Natural killer cell (primary cell): Measurements from ENCODE around the gene ADAMTSL1. TPM values are rescaled to one million over a fixed set of nuclear protein-coding genes. Genes with fewer than 3 reads are reported as not detected.

Experiments used
- ATAC-seq, 3 donors: fragments of 150-1000 bp in 2 of 3; fragments of 200-7000 bp in 1 of 3; cut with Tn5 transposase; 1 replicate in 1 of 3; 2 replicates in 2 of 3; pipeline ENCODE4 v1.10.0; 2021; ENCODE audit warnings: mild to moderate bottlenecking in 2 of 3, moderate library complexity in 2 of 3
- DNase-seq, 2 donors: peaks; one replicate each; pipeline versions ENCODE4 v3.0.0 to v3.0.0-alpha.2; 2013 to 2021; ENCODE audit warnings: mixed read lengths in 1 of 2
- H3K27ac ChIP-seq: one replicate; pipeline ENCODE4 v1.5.1; 2013; ENCODE audit warnings: mild to moderate bottlenecking, low read length
- H3K27me3 ChIP-seq: one replicate; pipeline ENCODE4 v1.6.1; 2013; ENCODE audit warnings: low read length; ENCODE audit not compliant: control insufficient read depth, insufficient read depth
- H3K36me3 ChIP-seq: one replicate; pipeline ENCODE4 v1.6.1; 2013; ENCODE audit warnings: low read length; ENCODE audit not compliant: control insufficient read depth, insufficient read depth
- H3K4me1 ChIP-seq: one replicate; pipeline ENCODE4 v1.6.1; 2013; ENCODE audit warnings: low read length; ENCODE audit not compliant: control insufficient read depth, insufficient read depth
- H3K4me3 ChIP-seq: one replicate; pipeline ENCODE4 v1.5.1; 2013; ENCODE audit warnings: low read length
- H3K9me3 ChIP-seq: one replicate; pipeline ENCODE4 v1.6.1; 2013; ENCODE audit warnings: low read length; ENCODE audit not compliant: control insufficient read depth, insufficient read depth
- H3K27ac Mint-ChIP-seq, 2 donors: one replicate each; pipeline ENCODE4 v1.8.0; 2022; ENCODE audit warnings: mild to moderate bottlenecking in 2 of 2, mixed read lengths in 2 of 2, moderate library complexity in 1 of 2
- H3K27me3 Mint-ChIP-seq, 2 donors: one replicate each; pipeline ENCODE4 v1.8.0; 2022; ENCODE audit warnings: low read depth in 2 of 2, mixed read lengths in 2 of 2
- H3K36me3 Mint-ChIP-seq: one replicate; pipeline ENCODE4 v1.8.0; 2022; ENCODE audit warnings: mixed read lengths
- H3K4me1 Mint-ChIP-seq, 2 donors: one replicate each; pipeline ENCODE4 v1.8.0; 2022; ENCODE audit warnings: mixed read lengths in 2 of 2
- H3K4me3 Mint-ChIP-seq: one replicate; pipeline ENCODE4 v1.8.0; 2022; ENCODE audit warnings: mild to moderate bottlenecking, moderate library complexity, mixed read lengths
- H3K9me3 Mint-ChIP-seq, 2 donors: one replicate each; pipeline ENCODE4 v1.8.0; 2022; ENCODE audit warnings: mixed read lengths in 2 of 2
- CTCF ChIP-seq: fragments of 200-600 bp; IDR thresholded peaks from one replicate; pipeline ENCODE4 v1.8.0; 2022; ENCODE audit warnings: antibody characterized with exemption
- WGBS: methylation state at CpG from one replicate; pipeline ENCODE4 v1.1.7; 2013; ENCODE audit warnings: missing lambda C conversion rate; ENCODE audit not compliant: insufficient coverage; 5-methylcytosine and 5-hydroxymethylcytosine counted together
- intact Hi-C: fragments of 100-400 bp; cut with micrococcal nuclease; formaldehyde crosslinking; loops from one replicate; pipeline ENCODE4 v1.14.2; 2022
- total RNA-seq, 4 donors: library from RNA; stranded (reverse); fragments of 120-200 nt in 1 of 4; gene quantifications; one replicate each; pipeline versions ENCODE4 v1.2.3 to v1.2.4, GENCODE V29; 2013 to 2022

ADAMTSL1 gene
- total RNA-seq, 3 donors from 2014 or later (not counting 1 experiment from before 2014, with no cell fraction given) = not detected

GRCh38 chr9:18564018-18564880 is 90.3 kb downstream of the ADAMTSL1 start:
- ATAC-seq = no peak

GRCh38 chr9:18566121-18566520 is 92.2 kb downstream of the ADAMTSL1 start:
- intact Hi-C loops = no loop called here
- no peak overlapping the region for H3K4me3 Mint-ChIP-seq
- ATAC-seq (no peak), DNase-seq (no peak)
- H3K4me1 ChIP-seq = no peaks in the 10 kb centered on the region
- H3K36me3 ChIP-seq = no peaks in the 10 kb centered on the region
- H3K4me1 Mint-ChIP-seq = no peaks in the 10 kb centered on the region
- no peak for TF ChIP-seq CTCF
- WGBS = 81% methylated on average over 4 of the region's 5 CpGs
- H3K9me3 Mint-ChIP-seq = no peaks in the 10 kb centered on the region
- no peaks in the 10 kb centered on the region for H3K27me3 ChIP-seq
- no peaks in the 10 kb centered on the region for H3K9me3 ChIP-seq
- no peak overlapping the region for H3K4me3 ChIP-seq
- H3K27me3 Mint-ChIP-seq = no peaks in the 10 kb centered on the region
- no peak overlapping the region for H3K27ac Mint-ChIP-seq
- no peaks in the 10 kb centered on the region for H3K36me3 Mint-ChIP-seq
- no peak overlapping the region for H3K27ac ChIP-seq

More at GRCh38 chr9:18564018-18564880, 90.3 kb downstream of the ADAMTSL1 start:
- H3K4me1 Mint-ChIP-seq = no peaks in the 10 kb centered on the region
- H3K36me3 Mint-ChIP-seq = no peaks in the 10 kb centered on the region
- no peak overlapping the region for H3K27ac Mint-ChIP-seq
- H3K36me3 ChIP-seq = no peaks in the 10 kb centered on the region
- H3K27me3 ChIP-seq = no peaks in the 10 kb centered on the region
- TF ChIP-seq CTCF = no peak
- H3K9me3 Mint-ChIP-seq = peaks cover 2 to 5% of the 10 kb centered on the region in 2 donors
- no peak overlapping the region for H3K4me3 Mint-ChIP-seq
- WGBS = 91% methylated on average over 15 of the region's 15 CpGs
- H3K9me3 ChIP-seq = no peaks in the 10 kb centered on the region
- H3K27ac ChIP-seq = no peak overlapping the region
- no peak overlapping the region for H3K4me3 ChIP-seq
- intact Hi-C loops = no loop called here
- H3K27me3 Mint-ChIP-seq = no peaks in the 10 kb centered on the region
- DNase-seq = no peak
- no peaks in the 10 kb centered on the region for H3K4me1 ChIP-seq

DNA sequence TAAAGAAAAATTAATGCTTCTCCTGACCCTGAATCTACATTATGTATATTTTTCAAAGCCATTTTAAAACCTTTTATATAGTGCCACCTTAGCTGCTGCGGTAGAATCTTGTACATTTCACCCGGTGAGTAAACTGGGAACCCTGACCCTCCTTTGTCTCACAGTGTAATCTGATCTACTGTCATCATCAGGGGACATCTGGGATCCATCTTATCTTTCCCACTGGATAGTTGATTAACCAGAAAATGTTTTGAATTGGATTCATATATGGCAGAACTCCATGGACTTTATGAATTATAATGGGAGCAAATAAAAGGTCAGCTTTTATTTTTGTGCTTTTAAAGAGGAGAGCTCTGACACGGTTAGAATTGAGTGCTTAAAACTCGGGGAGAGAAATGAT is 95.0 kb downstream of the ADAMTSL1 start:
- Histone ChIP-seq H3K27ac (no peak overlapping the region), H3K9me3 (no peaks in the 10 kb centered on the region), H3K36me3 (no peaks in the 10 kb centered on the region), H3K4me1 (no peaks in the 10 kb centered on the region), H3K4me3 (no peak overlapping the region), H3K27me3 (no peaks in the 10 kb centered on the region)
- Mint-ChIP-seq H3K27me3 (no peaks in the 10 kb centered on the region), H3K27ac (no peak overlapping the region), H3K4me1 (no peaks in the 10 kb centered on the region), H3K36me3 (no peaks in the 10 kb centered on the region), H3K9me3 (no peaks in the 10 kb centered on the region), H3K4me3 (no peak overlapping the region)
- DNase-seq (no peak), ATAC-seq (no peak)
- WGBS = 93% methylated on average over 4 of the region's 4 CpGs
- no peak for TF ChIP-seq CTCF
- intact Hi-C loops = no loop called here
